ENCODE data around the gene JMJD1C.

The JMJD1C gene

GRCh38 chr10:63465293-63466143 is at the start of gene JMJD1C (continued):
- TF ChIP-seq ZNF302 (tag by site-specific recombination; IDR thresholded peaks at IDR 0.05; ENCODE audit: low read depth) (no peak), ZNF341 (tag by site-specific recombination; IDR thresholded peaks at IDR 0.05; ENCODE audit: low read depth) (peak; percentile 87), ZNF121 (tag by site-specific recombination; IDR thresholded peaks at IDR 0.05) (no peak), ZNF394 (tag by site-specific recombination; IDR thresholded peaks at IDR 0.05; ENCODE audit: borderline replicate concordance) (peak; percentile 46; the same call in 1 of the 2 replicates), WT1 (tag by site-specific recombination; IDR thresholded peaks at IDR 0.05) (0 out of 2 replicates have a peak, but pooled peaks have one; percentile 5), ZNF600 (tag by site-specific recombination; IDR thresholded peaks at IDR 0.05) (peak; percentile 46; the same call in 1 of the 2 replicates), ZNF530 (tag by site-specific recombination; IDR thresholded peaks at IDR 0.05; ENCODE audit: low read depth) (no peak), PBX3 (CRISPR knock-in tag; IDR thresholded peaks at IDR 0.05) (peak; percentile 60; the same call in 1 of the 2 replicates), ZNF114 (tag by site-specific recombination; IDR thresholded peaks at IDR 0.05) (no peak), ZNF366 (tag by site-specific recombination; conservative IDR thresholded peaks at IDR 0.05) (no peak), ZNF561 (tag by site-specific recombination; IDR thresholded peaks at IDR 0.05; ENCODE audit: borderline replicate concordance) (peak; percentile 97), ZNF529 (tag by site-specific recombination; IDR thresholded peaks at IDR 0.05; ENCODE audit: insufficient replicate concordance) (no peak), ZNF776 (tag by site-specific recombination; IDR thresholded peaks at IDR 0.05; ENCODE audit: borderline replicate concordance) (no peak), ZNF585B (tag by site-specific recombination; IDR thresholded peaks at IDR 0.05) (no peak), ZNF664 (tag by site-specific recombination; IDR thresholded peaks at IDR 0.05) (no peak), ZNF174 (tag by site-specific recombination; IDR thresholded peaks at IDR 0.05) (no peak), ZSCAN30 (tag by site-specific recombination; IDR thresholded peaks at IDR 0.05) (peak; percentile 99), ZFP41 (tag by site-specific recombination; IDR thresholded peaks at IDR 0.05; ENCODE audit: borderline replicate concordance) (no peak), ZNF184 (tag by site-specific recombination; IDR thresholded peaks at IDR 0.05) (peak; percentile 84), ZNF621 (tag by site-specific recombination; IDR thresholded peaks at IDR 0.05) (no peak), REPIN1 (tag by site-specific recombination; IDR thresholded peaks at IDR 0.05; ENCODE audit: low read depth) (no peak), ZNF2 (tag by site-specific recombination; IDR thresholded peaks at IDR 0.05) (0 out of 2 replicates have a peak, but pooled peaks have one; percentile 25), ZBTB26 (tag by site-specific recombination; optimal IDR thresholded peaks at IDR 0.05) (peak; percentile 89), ZNF785 (tag by site-specific recombination; IDR thresholded peaks at IDR 0.05) (no peak), ZBTB49 (tag by site-specific recombination; IDR thresholded peaks at IDR 0.05; ENCODE audit: low read depth) (no peak), RBAK (tag by site-specific recombination; IDR thresholded peaks at IDR 0.05) (no peak), MYNN (tag by site-specific recombination; IDR thresholded peaks at IDR 0.05; ENCODE audit: borderline replicate concordance) (0 out of 2 replicates have a peak, but pooled peaks have one; percentile 12)
- TF ChIP-seq, protein P1, sequence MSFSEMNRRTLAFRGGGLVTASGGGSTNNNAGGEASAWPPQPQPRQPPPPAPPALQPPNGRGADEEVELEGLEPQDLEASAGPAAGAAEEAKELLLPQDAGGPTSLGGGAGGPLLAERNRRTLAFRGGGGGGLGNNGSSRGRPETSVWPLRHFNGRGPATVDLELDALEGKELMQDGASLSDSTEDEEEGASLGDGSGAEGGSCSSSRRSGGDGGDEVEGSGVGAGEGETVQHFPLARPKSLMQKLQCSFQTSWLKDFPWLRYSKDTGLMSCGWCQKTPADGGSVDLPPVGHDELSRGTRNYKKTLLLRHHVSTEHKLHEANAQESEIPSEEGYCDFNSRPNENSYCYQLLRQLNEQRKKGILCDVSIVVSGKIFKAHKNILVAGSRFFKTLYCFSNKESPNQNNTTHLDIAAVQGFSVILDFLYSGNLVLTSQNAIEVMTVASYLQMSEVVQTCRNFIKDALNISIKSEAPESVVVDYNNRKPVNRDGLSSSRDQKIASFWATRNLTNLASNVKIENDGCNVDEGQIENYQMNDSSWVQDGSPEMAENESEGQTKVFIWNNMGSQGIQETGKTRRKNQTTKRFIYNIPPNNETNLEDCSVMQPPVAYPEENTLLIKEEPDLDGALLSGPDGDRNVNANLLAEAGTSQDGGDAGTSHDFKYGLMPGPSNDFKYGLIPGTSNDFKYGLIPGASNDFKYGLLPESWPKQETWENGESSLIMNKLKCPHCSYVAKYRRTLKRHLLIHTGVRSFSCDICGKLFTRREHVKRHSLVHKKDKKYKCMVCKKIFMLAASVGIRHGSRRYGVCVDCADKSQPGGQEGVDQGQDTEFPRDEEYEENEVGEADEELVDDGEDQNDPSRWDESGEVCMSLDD (tag by site-specific recombination; IDR thresholded peaks at IDR 0.05), result no peak
- TF ChIP-seq, protein P2, sequence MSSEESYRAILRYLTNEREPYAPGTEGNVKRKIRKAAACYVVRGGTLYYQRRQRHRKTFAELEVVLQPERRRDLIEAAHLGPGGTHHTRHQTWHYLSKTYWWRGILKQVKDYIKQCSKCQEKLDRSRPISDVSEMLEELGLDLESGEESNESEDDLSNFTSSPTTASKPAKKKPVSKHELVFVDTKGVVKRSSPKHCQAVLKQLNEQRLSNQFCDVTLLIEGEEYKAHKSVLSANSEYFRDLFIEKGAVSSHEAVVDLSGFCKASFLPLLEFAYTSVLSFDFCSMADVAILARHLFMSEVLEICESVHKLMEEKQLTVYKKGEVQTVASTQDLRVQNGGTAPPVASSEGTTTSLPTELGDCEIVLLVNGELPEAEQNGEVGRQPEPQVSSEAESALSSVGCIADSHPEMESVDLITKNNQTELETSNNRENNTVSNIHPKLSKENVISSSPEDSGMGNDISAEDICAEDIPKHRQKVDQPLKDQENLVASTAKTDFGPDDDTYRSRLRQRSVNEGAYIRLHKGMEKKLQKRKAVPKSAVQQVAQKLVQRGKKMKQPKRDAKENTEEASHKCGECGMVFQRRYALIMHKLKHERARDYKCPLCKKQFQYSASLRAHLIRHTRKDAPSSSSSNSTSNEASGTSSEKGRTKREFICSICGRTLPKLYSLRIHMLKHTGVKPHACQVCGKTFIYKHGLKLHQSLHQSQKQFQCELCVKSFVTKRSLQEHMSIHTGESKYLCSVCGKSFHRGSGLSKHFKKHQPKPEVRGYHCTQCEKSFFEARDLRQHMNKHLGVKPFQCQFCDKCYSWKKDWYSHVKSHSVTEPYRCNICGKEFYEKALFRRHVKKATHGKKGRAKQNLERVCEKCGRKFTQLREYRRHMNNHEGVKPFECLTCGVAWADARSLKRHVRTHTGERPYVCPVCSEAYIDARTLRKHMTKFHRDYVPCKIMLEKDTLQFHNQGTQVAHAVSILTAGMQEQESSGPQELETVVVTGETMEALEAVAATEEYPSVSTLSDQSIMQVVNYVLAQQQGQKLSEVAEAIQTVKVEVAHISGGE (tag by site-specific recombination; conservative IDR thresholded peaks at IDR 0.05; ENCODE audit: low read depth), result peak; percentile 55; the same call in 1 of the 2 replicates

Measured in HEK293 (cell line).